Astrocyte (in vitro differentiated cells and primary cell): ENCODE measurements around the gene IGSF23.

Experiments
- CTCF ChIP-seq: IDR thresholded peaks from 2 replicates; pipeline ENCODE4 v1.5.1; 2011; ENCODE audit warnings: low read depth, mild to moderate bottlenecking, inconsistent platforms, low read length, moderate library complexity; ENCODE audit not compliant: insufficient read depth
- EZH2 ChIP-seq: IDR thresholded peaks from 2 replicates; pipeline ENCODE4 v1.6.1; 2012; ENCODE audit warnings: mild to moderate bottlenecking, low read length, inconsistent platforms; ENCODE audit not compliant: insufficient read depth

GRCh38 chr19:44580366-44580895 is 32.9 kb upstream of the IGSF23 start:
- TF ChIP-seq CTCF (no peak), EZH2 (no peak)
